CD4-positive, alpha-beta memory T cell (primary cell): Measurements from ENCODE around the gene ZNF765. TPM values are rescaled to one million over a fixed set of nuclear protein-coding genes. Genes with fewer than 3 reads are reported as not detected.
"Not testable (repeated sequence)": the region's sequence is repeated elsewhere in the genome, so short reads cannot be mapped to it uniquely, and the experiment has no call there.

ENCODE experiments used
- CTCF ChIA-PET: fragments of 350-600 bp; sonication (Branson Sonifier 250); formaldehyde crosslinking; loops from one replicate; lab custom pipeline; 2021; ENCODE audit warnings: inconsistent platforms; ENCODE audit not compliant: partially characterized antibody; lab: Charles Lee
- POLR2A ChIA-PET: fragments of 350-600 bp; sonication (Branson Sonifier 250); formaldehyde crosslinking; loops from one replicate; lab custom pipeline; 2021; ENCODE audit not compliant: partially characterized antibody; lab: Charles Lee
- DNase-seq, 5 donors: peaks; one replicate each; pipeline versions ENCODE4 v3.0.0 to v3.0.0-alpha.2; 2020 to 2022; ENCODE audit warnings: mixed read lengths in 1 of 5
- H3K27ac ChIP-seq: one replicate; pipeline ENCODE4 v1.7.0; 2013; ENCODE audit warnings: low read depth, low read length
- H3K27me3 ChIP-seq: 2 replicates; pipeline ENCODE4 v1.7.0; 2013; ENCODE audit warnings: mild to moderate bottlenecking, low read length, moderate library complexity; ENCODE audit not compliant: insufficient read depth
- H3K36me3 ChIP-seq: 2 replicates; pipeline ENCODE4 v1.7.0; 2013; ENCODE audit warnings: mild to moderate bottlenecking, low read length, moderate library complexity; ENCODE audit not compliant: insufficient read depth
- H3K4me1 ChIP-seq: 2 replicates; pipeline ENCODE4 v1.7.0; 2013; ENCODE audit warnings: mild to moderate bottlenecking, low read length, moderate library complexity; ENCODE audit not compliant: insufficient read depth
- H3K4me3 ChIP-seq, 2 donors: one replicate each; pipeline ENCODE4 v1.7.0; 2013; ENCODE audit warnings: low read length in 2 of 2, mild to moderate bottlenecking in 1 of 2
- H3K9me3 ChIP-seq, 2 donors: one replicate each; pipeline ENCODE4 v1.7.0; 2013; ENCODE audit warnings: low read length in 2 of 2, control low read depth in 1 of 2; ENCODE audit not compliant: control insufficient read depth in 1 of 2
- H3K27ac Mint-ChIP-seq, 7 donors: one replicate each; pipeline ENCODE4 v1.8.0; 2020 to 2021; ENCODE audit warnings: mixed read lengths in 7 of 7, mild to moderate bottlenecking in 6 of 7, inconsistent platforms in 3 of 7, moderate library complexity in 3 of 7
- H3K27me3 Mint-ChIP-seq, 2 donors: one replicate each; pipeline ENCODE4 v1.8.0; 2020 to 2021; ENCODE audit warnings: mixed read lengths in 2 of 2
- H3K36me3 Mint-ChIP-seq, 2 donors: one replicate each; pipeline ENCODE4 v1.8.0; 2020 to 2021; ENCODE audit warnings: mixed read lengths in 2 of 2, inconsistent platforms in 1 of 2, mild to moderate bottlenecking in 1 of 2
- H3K4me1 Mint-ChIP-seq, 4 donors: one replicate each; pipeline ENCODE4 v1.8.0; 2020 to 2021; ENCODE audit warnings: mixed read lengths in 4 of 4, mild to moderate bottlenecking in 1 of 4
- H3K4me3 Mint-ChIP-seq, 8 donors: one replicate each; pipeline ENCODE4 v1.8.0; 2020 to 2021; ENCODE audit warnings: mixed read lengths in 8 of 8, mild to moderate bottlenecking in 7 of 8, moderate library complexity in 6 of 8, inconsistent platforms in 3 of 8
- H3K9me3 Mint-ChIP-seq, 8 donors: one replicate each; pipeline ENCODE4 v1.8.0; 2020 to 2021; ENCODE audit warnings: mixed read lengths in 8 of 8, mild to moderate bottlenecking in 5 of 8, inconsistent platforms in 3 of 8, moderate library complexity in 1 of 8
- intact Hi-C: fragments of 100-400 bp; cut with micrococcal nuclease; formaldehyde crosslinking; loops from one replicate; pipeline ENCODE4 v1.15.1; 2023
- polyA plus RNA-seq, 2 donors: library from polyadenylated mRNA; unstranded; fragments of 300-500 nt; fragmentation: Illumina TruSeq; gene quantifications; one replicate each; pipeline ENCODE4 v1.2.3, GENCODE V29; 2021
- total RNA-seq, 2 experiments: library from RNA; stranded (reverse); gene quantifications; one replicate each; pipeline ENCODE4 v1.2.3, GENCODE V29; 2021

Gene ZNF765
- total and polyA plus RNA-seq, 4 experiments from 2014 or later, result 7.2 to 21.6 (median 15.4) TPM

DNA sequence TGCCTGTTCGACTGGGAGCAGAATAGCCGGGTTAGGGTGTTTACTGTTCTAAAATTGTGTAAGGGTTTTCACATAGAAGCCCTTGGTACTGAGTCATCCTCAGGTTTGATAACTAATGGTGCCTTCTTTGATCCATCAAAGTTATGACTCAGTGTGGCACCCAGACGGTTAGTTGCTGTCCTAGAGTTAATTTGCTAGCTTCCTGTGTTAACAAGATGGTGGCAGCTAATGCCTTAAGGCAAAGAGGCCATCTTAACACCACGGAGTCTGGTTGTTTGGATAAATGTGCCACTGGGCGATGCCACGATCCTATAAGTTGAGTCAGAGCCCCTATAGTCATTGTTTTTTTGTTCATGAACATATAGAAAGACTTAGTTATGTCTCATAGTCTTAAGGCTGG is 80.5 kb downstream of the ZNF765 start:
- DNase-seq, H3K4me1 ChIP-seq, H3K27ac ChIP-seq, intact Hi-C loops, H3K4me1 Mint-ChIP-seq, POLR2A ChIA-PET, H3K27me3 ChIP-seq, H3K27ac Mint-ChIP-seq, H3K4me3 ChIP-seq, CTCF ChIA-PET, H3K27me3 Mint-ChIP-seq, H3K4me3 Mint-ChIP-seq: not testable (repeated sequence)
- H3K9me3 Mint-ChIP-seq, result peaks cover 0 to 88% (median 74%) of the 10 kb centered on the region in 8 donors
- Histone ChIP-seq H3K9me3 (peaks cover 0 to 23% of the 10 kb centered on the region in 2 donors), H3K36me3 (peaks cover 14% of the 10 kb centered on the region)
- peaks cover 79 to 90% of the 10 kb centered on the region in 2 donors for H3K36me3 Mint-ChIP-seq

Other genes with a start within 250 kb of the ZNF765 start
- 10 to 100 TPM; 23.0 to 24.3 TPM for gene ZNF347, start 236.1 kb upstream of the ZNF765 start, total RNA-seq
- 1 to 10 TPM; 3.4 to 4.5 TPM for gene ZNF347, start 236.1 kb upstream of the ZNF765 start, polyA plus RNA-seq
- gene ZNF665, start 201.8 kb upstream of the ZNF765 start, total RNA-seq, result 1 to 10 TPM; 8.2 to 8.7 TPM
- 1 to 10 TPM; 6.6 to 6.7 TPM for gene ZNF665, start 201.8 kb upstream of the ZNF765 start, polyA plus RNA-seq
- 10 to 100 TPM; 19.8 to 24.2 TPM for gene ZNF677, start 140.3 kb upstream of the ZNF765 start, total RNA-seq
- gene ZNF677, start 140.3 kb upstream of the ZNF765 start, polyA plus RNA-seq, result 10 to 100 TPM; 14.3 to 19.1 TPM
- gene VN1R2, start 136.9 kb upstream of the ZNF765 start, total RNA-seq, result not detected
- not detected for gene VN1R2, start 136.9 kb upstream of the ZNF765 start, polyA plus RNA-seq
- not detected for gene VN1R4, start 127.4 kb upstream of the ZNF765 start, total RNA-seq
- gene VN1R4, start 127.4 kb upstream of the ZNF765 start, polyA plus RNA-seq, result not detected
- gene ZNF845, start 61.4 kb upstream of the ZNF765 start, total RNA-seq, result 10 to 100 TPM; 18.0 to 19.4 TPM
- 10 to 100 TPM; 12.2 to 13.4 TPM for gene ZNF845, start 61.4 kb upstream of the ZNF765 start, polyA plus RNA-seq
- 10 to 100 TPM; 36.5 to 36.6 TPM for gene ZNF525, start 29.4 kb upstream of the ZNF765 start, total RNA-seq
- gene ZNF525, start 29.4 kb upstream of the ZNF765 start, polyA plus RNA-seq, result 1 to 10 TPM; 2.4 to 9.3 TPM
- 10 to 100 TPM; 18.3 to 20.2 TPM for gene ZNF761, start 36.8 kb downstream of the ZNF765 start, total RNA-seq
- 10 to 100 TPM; 11.2 to 11.4 TPM for gene ZNF761, start 36.8 kb downstream of the ZNF765 start, polyA plus RNA-seq
- gene ZNF813, start 72.6 kb downstream of the ZNF765 start, total RNA-seq, result 10 to 100 TPM in 1 of 2 experiments, 1 to 10 TPM in 1; 9.4 to 10.1 TPM
- 1 to 10 TPM in 1 of 2 donors, under 1 TPM in 1; 0.86 to 5.9 TPM for gene ZNF813, start 72.6 kb downstream of the ZNF765 start, polyA plus RNA-seq
- 10 to 100 TPM; 56.5 to 58.3 TPM for gene ZNF331, start 143.0 kb downstream of the ZNF765 start, total RNA-seq
- gene ZNF331, start 143.0 kb downstream of the ZNF765 start, polyA plus RNA-seq, result 10 to 100 TPM; 27.9 to 36.0 TPM
- gene DPRX, start 236.8 kb downstream of the ZNF765 start, total RNA-seq, result not detected
- gene DPRX, start 236.8 kb downstream of the ZNF765 start, polyA plus RNA-seq, result not detected